ENCODE data around the gene NFIA. TPM values are rescaled to one million over a fixed set of nuclear protein-coding genes. Genes with fewer than 3 reads are reported as not detected.

The NFIA gene
- total RNA-seq, 1 experiment from 2014 or later = not detected

- Histone ChIP-seq H3K9me3 (no peaks in the 10 kb centered on the region), H3K36me3 (no peaks in the 10 kb centered on the region), H3K27me3 (no peaks in the 10 kb centered on the region), H3K4me3 (no peak overlapping the region)
- DNase-seq = no peak
Measured at GRCh38 chr1:61368366-61368765, 286.0 kb downstream of the NFIA start.

- Histone ChIP-seq H3K36me3 (no peaks in the 10 kb centered on the region), H3K4me3 (no peak overlapping the region), H3K27me3 (no peaks in the 10 kb centered on the region), H3K9me3 (no peaks in the 10 kb centered on the region)
- DNase-seq = no peak
Measured at GRCh38 chr1:61368876-61369275, 286.5 kb downstream of the NFIA start.

GRCh38 chr1:61370177-61370912 is 288.0 kb downstream of the NFIA start:
- H3K4me3 ChIP-seq = no peak overlapping the region
- H3K27me3 ChIP-seq = no peaks in the 10 kb centered on the region
- H3K9me3 ChIP-seq = no peaks in the 10 kb centered on the region
- H3K36me3 ChIP-seq = no peaks in the 10 kb centered on the region
- no peak for DNase-seq

- Histone ChIP-seq H3K27me3 (no peaks in the 10 kb centered on the region), H3K36me3 (no peaks in the 10 kb centered on the region), H3K4me3 (no peak overlapping the region), H3K9me3 (no peaks in the 10 kb centered on the region)
- no peak for DNase-seq
Measured at GRCh38 chr1:61370913-61371279, 288.5 kb downstream of the NFIA start.

- DNase-seq = no peak
- Histone ChIP-seq H3K27me3 (no peaks in the 10 kb centered on the region), H3K36me3 (no peaks in the 10 kb centered on the region), H3K9me3 (no peaks in the 10 kb centered on the region), H3K4me3 (no peak overlapping the region)
Measured at GRCh38 chr1:61372944-61373343, 290.6 kb downstream of the NFIA start.

GRCh38 chr1:61374156-61374555 is 291.8 kb downstream of the NFIA start:
- no peaks in the 10 kb centered on the region for H3K27me3 ChIP-seq
- H3K36me3 ChIP-seq = no peaks in the 10 kb centered on the region
- no peaks in the 10 kb centered on the region for H3K9me3 ChIP-seq
- no peak overlapping the region for H3K4me3 ChIP-seq
- DNase-seq = no peak

GRCh38 chr1:61375082-61375880 is 292.9 kb downstream of the NFIA start:
- Histone ChIP-seq H3K36me3 (no peaks in the 10 kb centered on the region), H3K27me3 (no peaks in the 10 kb centered on the region), H3K9me3 (no peaks in the 10 kb centered on the region), H3K4me3 (no peak overlapping the region)
- DNase-seq = no peak

- H3K9me3 ChIP-seq = no peaks in the 10 kb centered on the region
- no peaks in the 10 kb centered on the region for H3K27me3 ChIP-seq
- H3K36me3 ChIP-seq = no peaks in the 10 kb centered on the region
- DNase-seq = no peak
- H3K4me3 ChIP-seq = no peak overlapping the region
Measured at GRCh38 chr1:61376151-61376550, 293.8 kb downstream of the NFIA start.

GRCh38 chr1:61377242-61377958 is 295.0 kb downstream of the NFIA start:
- H3K27me3 ChIP-seq = no peaks in the 10 kb centered on the region
- H3K9me3 ChIP-seq = no peaks in the 10 kb centered on the region
- H3K36me3 ChIP-seq = no peaks in the 10 kb centered on the region
- H3K4me3 ChIP-seq = no peak overlapping the region
- DNase-seq = no peak

GRCh38 chr1:61378494-61379180 is 296.3 kb downstream of the NFIA start:
- no peak for DNase-seq
- Histone ChIP-seq H3K27me3 (no peaks in the 10 kb centered on the region), H3K9me3 (no peaks in the 10 kb centered on the region), H3K4me3 (no peak overlapping the region), H3K36me3 (no peaks in the 10 kb centered on the region)

GRCh38 chr1:61379693-61380092 is 297.3 kb downstream of the NFIA start:
- Histone ChIP-seq H3K36me3 (no peaks in the 10 kb centered on the region), H3K9me3 (no peaks in the 10 kb centered on the region)
- DNase-seq = no peak

GRCh38 chr1:61380561-61380960 is 298.2 kb downstream of the NFIA start:
- Histone ChIP-seq H3K4me3 (no peak overlapping the region), H3K36me3 (no peaks in the 10 kb centered on the region), H3K9me3 (no peaks in the 10 kb centered on the region), H3K27me3 (no peaks in the 10 kb centered on the region)
- no peak for DNase-seq

More at GRCh38 chr1:61379693-61380092, 297.3 kb downstream of the NFIA start:
- no peaks in the 10 kb centered on the region for H3K27me3 ChIP-seq
- H3K4me3 ChIP-seq = no peak overlapping the region

- no peaks in the 10 kb centered on the region for H3K36me3 ChIP-seq
- H3K27me3 ChIP-seq = no peaks in the 10 kb centered on the region
- no peak for DNase-seq
- no peak overlapping the region for H3K4me3 ChIP-seq
- no peaks in the 10 kb centered on the region for H3K9me3 ChIP-seq
Measured at GRCh38 chr1:61386323-61386722, 304.0 kb downstream of the NFIA start.

- no peaks in the 10 kb centered on the region for H3K36me3 ChIP-seq
- DNase-seq = no peak
- H3K27me3 ChIP-seq = no peaks in the 10 kb centered on the region
- no peak overlapping the region for H3K4me3 ChIP-seq
- H3K9me3 ChIP-seq = no peaks in the 10 kb centered on the region
Measured at GRCh38 chr1:61386770-61387169, 304.4 kb downstream of the NFIA start.

GRCh38 chr1:61387829-61388228 is 305.5 kb downstream of the NFIA start:
- no peak for DNase-seq
- Histone ChIP-seq H3K36me3 (no peaks in the 10 kb centered on the region), H3K9me3 (no peaks in the 10 kb centered on the region), H3K27me3 (no peaks in the 10 kb centered on the region), H3K4me3 (no peak overlapping the region)

- DNase-seq = peak; percentile 14
- Histone ChIP-seq H3K36me3 (no peaks in the 10 kb centered on the region), H3K4me3 (no peak overlapping the region), H3K27me3 (no peaks in the 10 kb centered on the region), H3K9me3 (no peaks in the 10 kb centered on the region)
Measured at GRCh38 chr1:61388566-61388965, 306.2 kb downstream of the NFIA start.
